Common myeloid progenitor, CD34-positive (primary cell): Measurements from ENCODE around the gene NXNL2.
A peak's percentile ranks its signal among the peaks of the same experiment; 100 is the strongest.

Source experiments
- CTCF ChIA-PET: fragments of 350-600 bp; sonication (Branson Sonifier 250); formaldehyde crosslinking; loops from one replicate; lab custom pipeline; 2021; ENCODE audit warnings: antibody characterized with exemption; lab: Charles Lee
- POLR2A ChIA-PET: fragments of 350-600 bp; sonication (Branson Sonifier 250); formaldehyde crosslinking; loops from one replicate; lab custom pipeline; 2021; ENCODE audit warnings: antibody characterized with exemption; lab: Charles Lee
- DNase-seq, 3 donors: peaks; one replicate each; pipeline versions ENCODE4 v3.0.0 to v3.0.0-alpha.2; 2013
- H3K27ac ChIP-seq, 2 experiments: 1 replicate in 1 of 2; 2 replicates in 1 of 2; pipeline ENCODE4 v1.7.0; 2013; ENCODE audit warnings: inconsistent platforms in 2 of 2, low read length in 2 of 2, mild to moderate bottlenecking in 2 of 2, low read depth in 1 of 2, moderate library complexity in 1 of 2; ENCODE audit not compliant: severe bottlenecking in 2 of 2, insufficient read depth in 1 of 2, poor library complexity in 1 of 2
- H3K27me3 ChIP-seq, 5 experiments: replicated peaks in 2 of 5; 1 replicate in 3 of 5; 2 replicates in 2 of 5; pipeline versions ENCODE4 v1.6.1 to v1.7.0; 2013; ENCODE audit warnings: low read length in 4 of 5, mild to moderate bottlenecking in 2 of 5, moderate library complexity in 2 of 5, inconsistent platforms in 1 of 5; ENCODE audit not compliant: insufficient read depth in 5 of 5, control insufficient read depth in 4 of 5
- H3K36me3 ChIP-seq, 4 experiments: 1 replicate in 2 of 4; 2 replicates in 2 of 4; pipeline versions ENCODE4 v1.6.1 to v1.7.0; 2013; ENCODE audit warnings: low read length in 3 of 4, control low read depth in 1 of 4, mild to moderate bottlenecking in 1 of 4; ENCODE audit not compliant: control insufficient read depth in 4 of 4, insufficient read depth in 4 of 4
- H3K4me1 ChIP-seq, 4 experiments: 1 replicate in 3 of 4; 2 replicates in 1 of 4; pipeline versions ENCODE4 v1.6.1 to v1.7.1; 2013; ENCODE audit warnings: low read length in 3 of 4, mild to moderate bottlenecking in 3 of 4, control low read depth in 1 of 4, inconsistent platforms in 1 of 4, moderate library complexity in 1 of 4; ENCODE audit not compliant: control insufficient read depth in 4 of 4, insufficient read depth in 4 of 4; ENCODE audit errors: control extremely low read depth in 1 of 4
- H3K4me3 ChIP-seq, 7 experiments: 1 replicate in 4 of 7; 2 replicates in 3 of 7; pipeline versions ENCODE4 v1.5.1 to v1.7.0; 2013; ENCODE audit warnings: mild to moderate bottlenecking in 7 of 7, low read length in 6 of 7, moderate library complexity in 6 of 7, inconsistent platforms in 2 of 7, low read depth in 2 of 7, control low read depth in 1 of 7; ENCODE audit not compliant: insufficient read depth in 4 of 7, control insufficient read depth in 1 of 7; ENCODE audit errors: extremely low read depth in 1 of 7
- H3K9me3 ChIP-seq, 5 experiments: 1 replicate in 4 of 5; 2 replicates in 1 of 5; pipeline versions ENCODE4 v1.6.1 to v1.7.1; 2013; ENCODE audit warnings: low read length in 4 of 5, mild to moderate bottlenecking in 2 of 5, inconsistent platforms in 1 of 5, low read depth in 1 of 5, moderate library complexity in 1 of 5; ENCODE audit not compliant: control insufficient read depth in 4 of 5, insufficient read depth in 2 of 5; ENCODE audit errors: control extremely low read depth in 1 of 5
- WGBS: methylation state at CpG from one replicate; pipeline ENCODE4 v1.1.5; 2013; ENCODE audit not compliant: insufficient coverage; 5-methylcytosine and 5-hydroxymethylcytosine counted together

NXNL2 gene

GRCh38 chr9:88577256-88578120, 42.5 kb downstream of the NXNL2 start:
- Histone ChIP-seq H3K4me3 (no peak overlapping the region), H3K27ac (no peak overlapping the region), H3K9me3 (no peaks in the 10 kb centered on the region), H3K4me1 (peaks cover 0 to 10% (median 4%) of the 10 kb centered on the region in 4 experiments), H3K27me3 (no peaks in the 10 kb centered on the region), H3K36me3 (no peaks in the 10 kb centered on the region)
- whole genome bisulfite sequencing, result 93% methylated on average over 14 of the region's 19 CpGs
- ChIA-PET POLR2A (no interaction called here), CTCF (interaction anchor here (1.1 to 1.3 kb wide), 2 partner anchors 14 to 19 kb away, joined by 3 read pairs; no protein-coding TSS in a partner anchor)
- peak in 2 of 3 donors; percentile 37 to 58 for DNase-seq

- CTCF ChIA-PET, result interaction anchor here (0.5 to 1.5 kb wide), 6 partner anchors 41 to 404 kb away, joined by 3 to 4 read pairs (median 3); no protein-coding TSS in a partner anchor
- H3K4me1 ChIP-seq, result peaks cover 0 to 10% (median 4%) of the 10 kb centered on the region in 4 experiments
- POLR2A ChIA-PET, result no interaction called here
- H3K36me3 ChIP-seq, result no peaks in the 10 kb centered on the region
- WGBS, result 52% methylated on average over 28 of the region's 28 CpGs
- no peaks in the 10 kb centered on the region for H3K27me3 ChIP-seq
- DNase-seq, result peak; percentile 38 to 56 (median 55)
- no peaks in the 10 kb centered on the region for H3K9me3 ChIP-seq
- peak overlapping the region in 6 of 7 experiments; percentile 27 to 72 (median 41) for H3K4me3 ChIP-seq
- no peak overlapping the region for H3K27ac ChIP-seq
These were observed 43.4 kb downstream of the NXNL2 start for GRCh38 chr9:88578121-88579049.

- H3K36me3 ChIP-seq, result no peaks in the 10 kb centered on the region
- H3K27ac ChIP-seq, result no peak overlapping the region
- H3K4me3 ChIP-seq, result peak overlapping the region in 1 of 7 experiments; percentile 36
- CTCF ChIA-PET, result interaction anchor here (0.5 to 1.5 kb wide), 6 partner anchors 42 to 405 kb away, joined by 3 to 4 read pairs (median 3); no protein-coding TSS in a partner anchor
- peaks cover 0 to 13% (median 6%) of the 10 kb centered on the region in 4 experiments for H3K4me1 ChIP-seq
- H3K9me3 ChIP-seq, result no peaks in the 10 kb centered on the region
- POLR2A ChIA-PET, result no interaction called here
- 82% methylated on average over 5 of the region's 10 CpGs for WGBS
- no peaks in the 10 kb centered on the region for H3K27me3 ChIP-seq
- no peak for DNase-seq
These were observed 44.2 kb downstream of the NXNL2 start for GRCh38 chr9:88579050-88579715.

- Histone ChIP-seq H3K9me3 (no peaks in the 10 kb centered on the region), H3K36me3 (no peaks in the 10 kb centered on the region), H3K27ac (no peak overlapping the region), H3K27me3 (no peaks in the 10 kb centered on the region), H3K4me3 (no peak overlapping the region), H3K4me1 (peaks cover 0 to 14% (median 8%) of the 10 kb centered on the region in 4 experiments)
- DNase-seq, result no peak
- ChIA-PET CTCF (no interaction called here), POLR2A (interaction anchor here (0.6 kb wide), 1 partner anchor 24 kb away, joined by 4 read pairs; no protein-coding TSS in a partner anchor)
- 98% methylated on average over 5 of the region's 5 CpGs for WGBS
These were observed 46.0 kb downstream of the NXNL2 start for GRCh38 chr9:88580961-88581360.

GRCh38 chr9:88583901-88584596, 49.1 kb downstream of the NXNL2 start:
- no peaks in the 10 kb centered on the region for H3K36me3 ChIP-seq
- POLR2A ChIA-PET, result no interaction called here
- DNase-seq, result peak in 2 of 3 donors; percentile 45 to 62
- CTCF ChIA-PET, result interaction anchor here (0.9 to 2.6 kb wide), 3 partner anchors 9 to 11 kb away, joined by 3 to 6 read pairs (median 4); no protein-coding TSS in a partner anchor
- H3K9me3 ChIP-seq, result peaks cover 0 to 2% (median 0%) of the 10 kb centered on the region in 5 experiments
- H3K27me3 ChIP-seq, result no peaks in the 10 kb centered on the region
- WGBS, result 36% methylated on average over 7 of the region's 8 CpGs
- peaks cover 0 to 11% (median 5%) of the 10 kb centered on the region in 4 experiments for H3K4me1 ChIP-seq
- H3K4me3 ChIP-seq, result no peak overlapping the region
- H3K27ac ChIP-seq, result no peak overlapping the region

- Histone ChIP-seq H3K36me3 (no peaks in the 10 kb centered on the region), H3K4me3 (no peak overlapping the region), H3K9me3 (peaks cover 0 to 2% (median 0%) of the 10 kb centered on the region in 5 experiments), H3K4me1 (peaks cover 0 to 11% (median 5%) of the 10 kb centered on the region in 4 experiments), H3K27me3 (no peaks in the 10 kb centered on the region), H3K27ac (no peak overlapping the region)
- ChIA-PET POLR2A (no interaction called here), CTCF (no interaction called here)
- DNase-seq, result no peak
- WGBS, result 100% methylated on average over 1 of the region's 1 CpG
These were observed 50.4 kb downstream of the NXNL2 start for GRCh38 chr9:88585426-88585825.
